Activated CD4-positive, alpha-beta T cell treated with anti-CD3 and anti-CD28 coated beads for 36 hours (primary cell): ENCODE results near the gene IPO8. TPM values are rescaled to one million over a fixed set of nuclear protein-coding genes. Genes with fewer than 3 reads are reported as not detected.

Experiments used
- total RNA-seq, 2 experiments: library from RNA; stranded (reverse); gene quantifications; one replicate each; pipeline ENCODE4 v1.2.3, GENCODE V29; 2021

Gene IPO8
- total RNA-seq, 2 experiments from 2014 or later, result 48.7 to 51.4 TPM

Other genes with a start within 250 kb of the IPO8 start
- gene CAPRIN2, start 59.1 kb upstream of the IPO8 start, total RNA-seq, result 10 to 100 TPM; 10.0 to 19.8 TPM
- not detected for gene TSPAN11, start 230.9 kb upstream of the IPO8 start, total RNA-seq